HG03565 (cell line): ENCODE results near the gene CNN3.
A peak's percentile ranks its signal among the peaks of the same experiment; 100 is the strongest.

Experiments used
- ATAC-seq: cut with Tn5 transposase; IDR thresholded peaks from one replicate; pipeline ENCODE4 v1.9.1; 2021; ENCODE audit warnings: mild to moderate bottlenecking, moderate library complexity; ENCODE audit not compliant: unreplicated experiment

CNN3 gene

GRCh38 chr1:94888201-94888600, 38.7 kb downstream of the CNN3 start:
- ATAC-seq = no peak

GRCh38 chr1:94887603-94888171, 39.2 kb downstream of the CNN3 start:
- ATAC-seq = no peak

- ATAC-seq = no peak
These were observed 39.8 kb downstream of the CNN3 start for GRCh38 chr1:94887106-94887505.

- ATAC-seq = no peak
These were observed 40.5 kb downstream of the CNN3 start for GRCh38 chr1:94886361-94886760.

GRCh38 chr1:94884507-94884906, 42.4 kb downstream of the CNN3 start:
- no peak for ATAC-seq

- ATAC-seq = no peak
These were observed 42.8 kb downstream of the CNN3 start for GRCh38 chr1:94884106-94884505.

- no peak for ATAC-seq
These were observed 43.2 kb downstream of the CNN3 start for GRCh38 chr1:94883691-94884090.

- no peak for ATAC-seq
These were observed 48.6 kb downstream of the CNN3 start for GRCh38 chr1:94878329-94878728.

- no peak for ATAC-seq
These were observed 50.5 kb downstream of the CNN3 start for GRCh38 chr1:94876362-94876761.

GRCh38 chr1:94875794-94876193, 51.1 kb downstream of the CNN3 start:
- ATAC-seq = no peak

GRCh38 chr1:94874423-94874822, 52.5 kb downstream of the CNN3 start:
- no peak for ATAC-seq

GRCh38 chr1:94873520-94874351, 53.2 kb downstream of the CNN3 start:
- ATAC-seq = peak; percentile 63

- no peak for ATAC-seq
These were observed 54.0 kb downstream of the CNN3 start for GRCh38 chr1:94872771-94873495.

- ATAC-seq = no peak
These were observed 55.9 kb downstream of the CNN3 start for GRCh38 chr1:94871031-94871430.

GRCh38 chr1:94866164-94866807, 60.6 kb downstream of the CNN3 start:
- no peak for ATAC-seq

GRCh38 chr1:94865360-94865759, 61.5 kb downstream of the CNN3 start:
- no peak for ATAC-seq

GRCh38 chr1:94864821-94865220, 62.1 kb downstream of the CNN3 start:
- no peak for ATAC-seq

GRCh38 chr1:94863919-94864318, 63.0 kb downstream of the CNN3 start:
- ATAC-seq = no peak

- ATAC-seq = no peak
These were observed 63.5 kb downstream of the CNN3 start for GRCh38 chr1:94863297-94863911.

- ATAC-seq = no peak
These were observed 64.2 kb downstream of the CNN3 start for GRCh38 chr1:94862718-94863117.

- no peak for ATAC-seq
These were observed 67.7 kb downstream of the CNN3 start for GRCh38 chr1:94859174-94859573.
